PC-3 (cell line): ENCODE data around the gene KRTAP10-10.

Source experiments
- EZH2 ChIP-seq: fragments of 300-600 bp; sonication (generic); IDR thresholded peaks from one replicate; pipeline ENCODE4 v1.6.1; 2017; ENCODE audit warnings: antibody characterized with exemption, mild to moderate bottlenecking, low read length; ENCODE audit not compliant: unreplicated experiment
- TF ChIP-seq, protein P1 (sequence below): fragments of 300-600 bp; sonication (generic); conservative IDR thresholded peaks from 2 replicates; pipeline ENCODE4 v1.5.1; 2017; ENCODE audit warnings: antibody characterized with exemption, low read depth, mild to moderate bottlenecking, low read length

DNA sequence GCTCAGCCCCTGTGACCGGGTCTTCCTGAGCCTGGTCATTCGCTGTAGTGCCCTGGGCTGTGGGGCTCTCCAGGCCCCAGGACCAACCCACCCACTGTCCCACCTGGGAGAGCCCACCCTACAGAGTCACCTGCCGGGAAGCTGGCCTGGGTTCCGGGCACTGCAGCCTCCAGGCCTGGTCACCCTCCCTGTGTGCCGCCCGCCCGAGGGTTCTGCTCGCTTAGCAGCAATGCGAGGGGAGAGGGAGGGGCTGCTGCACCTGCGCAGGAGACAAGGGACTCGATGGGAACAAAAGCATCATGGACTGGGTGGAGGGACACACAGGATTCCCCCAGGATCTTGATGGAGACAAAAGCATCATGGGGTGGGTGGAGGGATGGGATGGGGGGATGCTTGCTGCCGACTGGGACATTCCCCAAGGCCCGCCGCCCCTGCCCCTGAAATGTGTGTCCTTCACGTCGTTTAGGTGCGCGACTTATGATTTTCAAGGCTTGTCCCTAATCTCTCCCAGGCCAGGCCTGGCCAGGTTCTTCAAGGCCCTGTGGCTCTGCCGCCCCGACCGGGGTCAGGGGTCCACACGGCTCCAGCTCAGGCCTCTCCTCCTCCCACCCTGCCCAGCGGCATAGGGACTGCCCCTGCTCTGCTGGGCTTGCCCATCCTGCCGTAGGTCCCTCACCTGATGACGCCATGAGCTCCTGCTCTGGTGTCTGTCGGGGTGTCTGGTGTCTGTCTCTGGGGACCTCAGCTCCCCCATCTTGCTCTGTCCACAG lies 23.6 kb upstream of the KRTAP10-10 start:
- TF ChIP-seq, protein P1, sequence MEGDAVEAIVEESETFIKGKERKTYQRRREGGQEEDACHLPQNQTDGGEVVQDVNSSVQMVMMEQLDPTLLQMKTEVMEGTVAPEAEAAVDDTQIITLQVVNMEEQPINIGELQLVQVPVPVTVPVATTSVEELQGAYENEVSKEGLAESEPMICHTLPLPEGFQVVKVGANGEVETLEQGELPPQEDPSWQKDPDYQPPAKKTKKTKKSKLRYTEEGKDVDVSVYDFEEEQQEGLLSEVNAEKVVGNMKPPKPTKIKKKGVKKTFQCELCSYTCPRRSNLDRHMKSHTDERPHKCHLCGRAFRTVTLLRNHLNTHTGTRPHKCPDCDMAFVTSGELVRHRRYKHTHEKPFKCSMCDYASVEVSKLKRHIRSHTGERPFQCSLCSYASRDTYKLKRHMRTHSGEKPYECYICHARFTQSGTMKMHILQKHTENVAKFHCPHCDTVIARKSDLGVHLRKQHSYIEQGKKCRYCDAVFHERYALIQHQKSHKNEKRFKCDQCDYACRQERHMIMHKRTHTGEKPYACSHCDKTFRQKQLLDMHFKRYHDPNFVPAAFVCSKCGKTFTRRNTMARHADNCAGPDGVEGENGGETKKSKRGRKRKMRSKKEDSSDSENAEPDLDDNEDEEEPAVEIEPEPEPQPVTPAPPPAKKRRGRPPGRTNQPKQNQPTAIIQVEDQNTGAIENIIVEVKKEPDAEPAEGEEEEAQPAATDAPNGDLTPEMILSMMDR: no peak
- no peak for TF ChIP-seq EZH2
